ENCODE data around the gene ERN1. TPM values are rescaled to one million over a fixed set of nuclear protein-coding genes. Genes with fewer than 3 reads are reported as not detected.

The ERN1 gene
- total and polyA plus RNA-seq, 2 of the 13 experiments (the other 11 are each of a cell fraction or from before 2014, with no cell fraction given): 6.0 to 12.7 TPM

DNA sequence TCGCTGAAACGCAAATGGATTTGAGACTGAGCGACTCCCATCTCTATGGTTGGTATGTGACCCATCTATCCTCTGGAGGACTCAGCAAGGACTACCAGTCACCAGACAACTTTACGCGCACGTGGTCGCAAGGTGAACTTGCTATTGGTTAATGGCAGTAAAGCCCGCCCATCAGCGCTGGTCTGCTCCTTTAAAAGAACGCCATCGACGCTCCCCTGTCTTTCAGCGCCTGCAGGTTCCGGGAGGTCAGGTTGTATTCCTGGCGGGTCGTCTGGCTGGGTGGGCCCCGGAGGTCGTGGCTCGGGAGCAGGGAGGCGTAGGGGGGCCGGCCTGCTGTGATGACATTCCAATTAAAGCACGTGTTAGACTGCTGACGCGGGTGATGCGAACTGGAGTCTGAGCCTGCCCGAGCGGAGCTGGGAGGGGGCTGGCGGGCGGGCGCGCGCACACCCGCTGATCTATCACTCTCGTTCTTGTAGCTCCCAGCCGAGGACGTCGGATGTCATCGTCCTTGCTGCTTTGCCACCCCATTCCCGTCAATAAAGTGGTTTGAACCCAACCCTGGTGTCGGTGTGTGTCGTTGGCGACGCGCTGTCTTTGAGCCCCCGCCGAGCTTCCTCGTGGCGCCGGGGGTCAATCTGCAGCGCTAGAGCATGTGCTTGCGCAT lies 15.9 kb upstream of the ERN1 start (continued):
- peak; percentile 8; the same call in 1 of the 2 replicates for TF ChIP-seq SMC3 (IDR thresholded peaks at IDR 0.05; ENCODE audit: low read length)
- peak; percentile 100 for TF ChIP-seq U2AF1 (optimal IDR thresholded peaks at IDR 0.05; ENCODE audit: low read depth, low read length)
- peak; percentile 64 for TF ChIP-seq KDM5A (IDR thresholded peaks at IDR 0.05; ENCODE audit: borderline replicate concordance, low read length)
- peak; percentile 99; the same call in 1 of the 2 replicates for TF ChIP-seq ZNF33A (CRISPR knock-in tag; IDR thresholded peaks at IDR 0.05; ENCODE audit: borderline replicate concordance)
- TF ChIP-seq ZNF326 (CRISPR knock-in tag; IDR thresholded peaks at IDR 0.05; ENCODE audit: borderline replicate concordance): no peak
- TF ChIP-seq, protein P1, sequence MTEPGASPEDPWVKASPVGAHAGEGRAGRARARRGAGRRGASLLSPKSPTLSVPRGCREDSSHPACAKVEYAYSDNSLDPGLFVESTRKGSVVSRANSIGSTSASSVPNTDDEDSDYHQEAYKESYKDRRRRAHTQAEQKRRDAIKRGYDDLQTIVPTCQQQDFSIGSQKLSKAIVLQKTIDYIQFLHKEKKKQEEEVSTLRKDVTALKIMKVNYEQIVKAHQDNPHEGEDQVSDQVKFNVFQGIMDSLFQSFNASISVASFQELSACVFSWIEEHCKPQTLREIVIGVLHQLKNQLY (CRISPR knock-in tag; IDR thresholded peaks at IDR 0.05): peak; percentile 74
- TF ChIP-seq ZNF33B (CRISPR knock-in tag; IDR thresholded peaks at IDR 0.05): peak; percentile 84; the same call in 1 of the 2 replicates
- TF ChIP-seq NCOA2 (CRISPR knock-in tag; IDR thresholded peaks at IDR 0.05): peak; percentile 71
- TF ChIP-seq, protein P2, sequence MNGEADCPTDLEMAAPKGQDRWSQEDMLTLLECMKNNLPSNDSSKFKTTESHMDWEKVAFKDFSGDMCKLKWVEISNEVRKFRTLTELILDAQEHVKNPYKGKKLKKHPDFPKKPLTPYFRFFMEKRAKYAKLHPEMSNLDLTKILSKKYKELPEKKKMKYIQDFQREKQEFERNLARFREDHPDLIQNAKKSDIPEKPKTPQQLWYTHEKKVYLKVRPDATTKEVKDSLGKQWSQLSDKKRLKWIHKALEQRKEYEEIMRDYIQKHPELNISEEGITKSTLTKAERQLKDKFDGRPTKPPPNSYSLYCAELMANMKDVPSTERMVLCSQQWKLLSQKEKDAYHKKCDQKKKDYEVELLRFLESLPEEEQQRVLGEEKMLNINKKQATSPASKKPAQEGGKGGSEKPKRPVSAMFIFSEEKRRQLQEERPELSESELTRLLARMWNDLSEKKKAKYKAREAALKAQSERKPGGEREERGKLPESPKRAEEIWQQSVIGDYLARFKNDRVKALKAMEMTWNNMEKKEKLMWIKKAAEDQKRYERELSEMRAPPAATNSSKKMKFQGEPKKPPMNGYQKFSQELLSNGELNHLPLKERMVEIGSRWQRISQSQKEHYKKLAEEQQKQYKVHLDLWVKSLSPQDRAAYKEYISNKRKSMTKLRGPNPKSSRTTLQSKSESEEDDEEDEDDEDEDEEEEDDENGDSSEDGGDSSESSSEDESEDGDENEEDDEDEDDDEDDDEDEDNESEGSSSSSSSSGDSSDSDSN (CRISPR knock-in tag; IDR thresholded peaks at IDR 0.05): peak; percentile 92
- no peak for TF ChIP-seq TCF12 (IDR thresholded peaks at IDR 0.05)
- TF ChIP-seq TCF12 (CRISPR knock-in tag; IDR thresholded peaks at IDR 0.05): no peak
- TF ChIP-seq HMGA1 (CRISPR knock-in tag; conservative IDR thresholded peaks at IDR 0.05): no peak
- TF ChIP-seq ZNF205 (CRISPR knock-in tag; IDR thresholded peaks at IDR 0.05): peak; percentile 95
- TF ChIP-seq NR2F2 (IDR thresholded peaks at IDR 0.05; ENCODE audit: borderline replicate concordance, low read depth): peak; percentile 75; the same call in 1 of the 2 replicates
- peak; percentile 73; the same call in 1 of the 2 replicates for TF ChIP-seq KLF9 (CRISPR knock-in tag; IDR thresholded peaks at IDR 0.05; ENCODE audit: low read depth)
- TF ChIP-seq CBFB (CRISPR knock-in tag; IDR thresholded peaks at IDR 0.05): no peak; the same call in none of the 2 replicates
- peak; percentile 99 for TF ChIP-seq ZFP82 (CRISPR knock-in tag; IDR thresholded peaks at IDR 0.05; ENCODE audit: borderline replicate concordance)
- TF ChIP-seq SMAD3 (CRISPR knock-in tag; IDR thresholded peaks at IDR 0.05): peak; percentile 99
- TF ChIP-seq ZNF143 (CRISPR knock-in tag; IDR thresholded peaks at IDR 0.05): no peak
- TF ChIP-seq SATB2 (CRISPR knock-in tag; IDR thresholded peaks at IDR 0.05): no peak; the same call in 1 of the 2 replicates
- TF ChIP-seq NFE2 (CRISPR knock-in tag; IDR thresholded peaks at IDR 0.05): no peak
- no peak; the same call in 1 of the 2 replicates for TF ChIP-seq ZNF224 (CRISPR knock-in tag; IDR thresholded peaks at IDR 0.05)
- TF ChIP-seq RBM39 (IDR thresholded peaks at IDR 0.05; ENCODE audit: low read depth, low read length, poor library complexity, severe bottlenecking): peak; percentile 100
- TF ChIP-seq, protein P3, sequence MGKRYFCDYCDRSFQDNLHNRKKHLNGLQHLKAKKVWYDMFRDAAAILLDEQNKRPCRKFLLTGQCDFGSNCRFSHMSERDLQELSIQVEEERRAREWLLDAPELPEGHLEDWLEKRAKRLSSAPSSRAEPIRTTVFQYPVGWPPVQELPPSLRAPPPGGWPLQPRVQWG (CRISPR knock-in tag; IDR thresholded peaks at IDR 0.05; ENCODE audit: borderline replicate concordance, low read depth): no peak
- TF ChIP-seq, protein P4, sequence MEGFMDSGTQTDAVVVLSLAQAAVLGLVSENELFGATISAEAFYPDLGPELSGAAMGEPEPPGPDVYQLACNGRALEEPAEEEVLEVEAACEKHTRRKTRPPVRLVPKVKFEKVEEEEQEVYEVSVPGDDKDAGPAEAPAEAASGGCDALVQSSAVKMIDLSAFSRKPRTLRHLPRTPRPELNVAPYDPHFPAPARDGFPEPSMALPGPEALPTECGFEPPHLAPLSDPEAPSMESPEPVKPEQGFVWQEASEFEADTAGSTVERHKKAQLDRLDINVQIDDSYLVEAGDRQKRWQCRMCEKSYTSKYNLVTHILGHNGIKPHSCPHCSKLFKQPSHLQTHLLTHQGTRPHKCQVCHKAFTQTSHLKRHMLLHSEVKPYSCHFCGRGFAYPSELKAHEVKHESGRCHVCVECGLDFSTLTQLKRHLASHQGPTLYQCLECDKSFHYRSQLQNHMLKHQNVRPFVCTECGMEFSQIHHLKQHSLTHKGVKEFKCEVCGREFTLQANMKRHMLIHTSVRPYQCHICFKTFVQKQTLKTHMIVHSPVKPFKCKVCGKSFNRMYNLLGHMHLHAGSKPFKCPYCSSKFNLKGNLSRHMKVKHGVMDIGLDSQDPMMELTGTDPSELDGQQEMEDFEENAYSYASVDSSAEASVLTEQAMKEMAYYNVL (CRISPR knock-in tag; IDR thresholded peaks at IDR 0.05; ENCODE audit: borderline replicate concordance): no peak
- peak; percentile 92 for TF ChIP-seq PHF8 (CRISPR knock-in tag; IDR thresholded peaks at IDR 0.05)
- TF ChIP-seq BRD4 (CRISPR knock-in tag; IDR thresholded peaks at IDR 0.05): peak; percentile 96
- no peak for TF ChIP-seq SCMH1 (CRISPR knock-in tag; IDR thresholded peaks at IDR 0.05; ENCODE audit: borderline replicate concordance)

Measured in HepG2 (cell line).